ENCODE data around the gene ST8SIA1.

Gene ST8SIA1

GRCh38 chr12:22231078-22231477 lies 103.4 kb downstream of the ST8SIA1 start:
- DNase-seq: no peak

GRCh38 chr12:22230280-22230794 lies 104.2 kb downstream of the ST8SIA1 start:
- no peak for DNase-seq

GRCh38 chr12:22229652-22230279 lies 104.7 kb downstream of the ST8SIA1 start:
- DNase-seq: no peak

- DNase-seq: no peak
These were observed 106.3 kb downstream of the ST8SIA1 start for GRCh38 chr12:22228022-22228875.

- DNase-seq: no peak
These were observed 111.2 kb downstream of the ST8SIA1 start for GRCh38 chr12:22223356-22223755.

- DNase-seq: no peak
These were observed 117.0 kb downstream of the ST8SIA1 start for GRCh38 chr12:22217556-22217955.

GRCh38 chr12:22215467-22216253 lies 118.8 kb downstream of the ST8SIA1 start:
- DNase-seq: no peak

GRCh38 chr12:22211128-22211527 lies 123.4 kb downstream of the ST8SIA1 start:
- peak; percentile 31 for DNase-seq

- no peak for DNase-seq
These were observed 125.1 kb downstream of the ST8SIA1 start for GRCh38 chr12:22209422-22209821.

GRCh38 chr12:22206111-22206728 lies 128.3 kb downstream of the ST8SIA1 start:
- DNase-seq: no peak

- DNase-seq: no peak
These were observed 130.1 kb downstream of the ST8SIA1 start for GRCh38 chr12:22204391-22204790.

- no peak for DNase-seq
These were observed 131.7 kb downstream of the ST8SIA1 start for GRCh38 chr12:22202847-22203246.

- no peak for DNase-seq
These were observed 133.4 kb downstream of the ST8SIA1 start for GRCh38 chr12:22201101-22201500.

- DNase-seq: no peak
These were observed 138.3 kb downstream of the ST8SIA1 start for GRCh38 chr12:22196236-22196635.

GRCh38 chr12:22190969-22191368 lies 143.5 kb downstream of the ST8SIA1 start:
- DNase-seq: no peak

- DNase-seq: no peak
These were observed 146.1 kb downstream of the ST8SIA1 start for GRCh38 chr12:22188431-22188830.

GRCh38 chr12:22180705-22181104 lies 153.8 kb downstream of the ST8SIA1 start:
- no peak for DNase-seq

- DNase-seq: no peak
These were observed 161.3 kb downstream of the ST8SIA1 start for GRCh38 chr12:22173177-22173576.

GRCh38 chr12:22172501-22172900 lies 162.0 kb downstream of the ST8SIA1 start:
- DNase-seq: no peak

- no peak for DNase-seq
These were observed 165.1 kb downstream of the ST8SIA1 start for GRCh38 chr12:22169376-22169775.

GRCh38 chr12:22164139-22164538 lies 170.4 kb downstream of the ST8SIA1 start:
- DNase-seq: no peak

GRCh38 chr12:22163594-22163993 lies 170.9 kb downstream of the ST8SIA1 start:
- DNase-seq: no peak

All from NCI-H82 (cell line).